Fibroblast of peridontal ligament (primary cell): ENCODE measurements around the gene FAM227B.
"Not testable (repeated sequence)": the region's sequence is repeated elsewhere in the genome, so short reads cannot be mapped to it uniquely, and the experiment has no call there.

Experiments used
- DNase-seq: peaks from one replicate; pipeline ENCODE4 v3.0.0-alpha.2; 2010; ENCODE audit errors: extremely low read depth

The FAM227B gene

DNA sequence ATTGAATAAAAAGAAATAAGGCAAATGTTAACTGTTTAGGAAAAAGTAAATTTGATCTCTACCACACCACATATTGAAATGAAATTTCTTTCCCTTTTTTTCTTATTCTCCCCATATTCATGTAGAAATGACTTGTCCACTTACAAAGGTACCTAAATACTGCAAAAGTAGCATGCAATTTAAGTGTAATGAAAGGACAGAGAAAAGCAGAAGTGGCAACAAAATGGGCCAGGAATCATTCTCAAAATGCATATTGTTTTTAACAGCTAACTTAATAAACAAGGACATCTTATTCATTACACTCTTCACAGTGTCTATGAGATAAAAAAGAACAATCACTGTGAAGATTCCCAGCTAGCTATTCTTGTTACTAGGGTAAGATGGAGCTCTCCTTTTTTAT, 238.2 kb downstream of the FAM227B start:
- DNase-seq = no peak

DNA sequence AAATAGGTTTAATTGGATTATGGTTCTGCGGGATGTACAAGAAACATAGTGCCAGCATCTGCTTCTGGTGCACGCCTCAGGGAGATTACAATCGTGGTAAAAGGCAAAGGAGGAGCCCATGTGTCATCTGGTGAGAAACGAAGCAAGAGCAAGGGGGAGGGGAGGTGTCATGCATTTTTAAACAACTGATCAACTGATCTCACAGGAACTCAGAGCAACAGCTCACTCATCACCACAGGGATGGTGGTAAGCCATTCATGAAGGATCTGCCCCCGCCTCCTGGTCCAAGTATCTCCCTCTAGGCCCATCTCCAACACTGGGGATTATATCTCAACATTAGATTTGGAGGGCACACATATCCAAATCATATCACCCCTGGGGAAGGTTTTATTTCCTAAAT, 239.7 kb downstream of the FAM227B start:
- DNase-seq = no peak

DNA sequence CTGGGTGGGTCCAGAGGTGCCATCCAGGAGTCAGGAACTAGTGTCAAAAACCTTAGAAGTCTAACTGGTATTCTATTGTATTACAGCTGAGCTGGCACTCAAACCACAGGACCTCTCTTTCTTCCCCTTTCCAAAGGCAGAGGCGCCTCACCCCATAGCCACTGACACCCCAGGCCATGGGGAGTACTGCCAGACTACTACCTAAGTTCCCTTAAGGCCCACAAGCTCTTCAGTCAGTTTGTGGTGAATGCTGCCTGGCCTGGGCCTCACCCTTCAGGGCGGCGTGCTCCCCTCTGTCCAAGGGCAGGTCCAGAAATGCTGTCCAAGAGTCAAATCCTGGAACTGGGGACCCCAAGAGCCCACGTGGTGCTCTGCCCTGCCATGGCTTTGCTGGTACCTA, 240.6 kb downstream of the FAM227B start:
- DNase-seq = no peak

DNA sequence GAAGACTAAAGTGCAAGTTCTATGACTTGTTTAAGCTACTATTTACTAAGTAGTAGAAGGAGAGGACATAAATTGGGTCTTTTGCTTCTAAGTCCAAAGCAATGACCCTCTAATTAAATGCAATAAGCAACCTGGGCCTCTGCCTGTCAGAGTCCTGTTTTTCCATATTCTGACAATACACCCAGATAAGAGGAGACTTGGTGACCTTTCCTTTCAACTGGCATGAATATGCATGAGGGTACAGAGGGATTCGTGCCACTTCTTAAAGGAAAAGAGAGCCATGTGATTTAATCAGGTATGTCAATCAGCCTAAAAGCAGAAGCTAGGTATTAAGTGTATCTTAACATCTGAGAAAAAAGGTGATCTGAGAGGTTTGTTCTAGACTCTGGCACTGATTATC, 248.3 kb downstream of the FAM227B start:
- DNase-seq = no peak

DNA sequence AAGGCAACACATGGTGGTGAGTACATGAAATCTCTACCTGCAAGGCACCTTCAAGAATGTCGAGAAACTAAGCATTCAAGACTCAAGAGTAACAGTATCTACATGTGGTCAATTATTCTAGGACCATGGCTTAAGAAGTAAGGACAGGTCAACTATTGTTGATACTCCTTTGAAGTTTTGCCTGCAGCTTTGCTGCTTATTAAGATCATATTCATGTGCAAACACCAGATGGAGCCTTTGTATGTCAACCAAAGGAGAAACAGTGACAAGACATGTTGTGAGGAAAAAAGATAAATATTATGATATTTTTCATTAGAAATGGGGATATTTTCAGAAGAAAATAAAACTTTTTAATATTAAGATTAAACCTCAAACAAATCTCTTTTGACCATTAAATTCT, 249.8 kb downstream of the FAM227B start:
- DNase-seq = peak; percentile 55

DNA sequence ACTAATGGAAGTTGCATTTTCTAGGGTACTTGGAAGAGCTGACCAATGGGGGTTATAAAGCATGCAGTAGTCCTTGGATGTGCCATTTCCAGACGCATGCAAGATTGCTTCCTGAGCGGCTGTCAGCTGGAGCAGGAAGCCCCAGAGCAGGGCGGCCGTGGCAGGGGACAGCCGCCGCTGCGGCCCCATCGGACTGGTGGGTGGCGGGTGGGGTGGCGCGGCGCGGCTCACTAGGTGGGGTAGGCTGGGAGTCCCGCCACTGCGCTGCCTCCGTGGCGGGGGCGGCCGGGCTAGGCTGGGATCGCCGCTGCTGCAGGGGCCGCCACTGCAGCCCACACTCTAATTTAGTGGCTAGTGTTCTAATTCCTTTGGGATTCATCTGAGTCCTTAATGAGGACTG, 254.1 kb downstream of the FAM227B start:
- no peak for DNase-seq

DNA sequence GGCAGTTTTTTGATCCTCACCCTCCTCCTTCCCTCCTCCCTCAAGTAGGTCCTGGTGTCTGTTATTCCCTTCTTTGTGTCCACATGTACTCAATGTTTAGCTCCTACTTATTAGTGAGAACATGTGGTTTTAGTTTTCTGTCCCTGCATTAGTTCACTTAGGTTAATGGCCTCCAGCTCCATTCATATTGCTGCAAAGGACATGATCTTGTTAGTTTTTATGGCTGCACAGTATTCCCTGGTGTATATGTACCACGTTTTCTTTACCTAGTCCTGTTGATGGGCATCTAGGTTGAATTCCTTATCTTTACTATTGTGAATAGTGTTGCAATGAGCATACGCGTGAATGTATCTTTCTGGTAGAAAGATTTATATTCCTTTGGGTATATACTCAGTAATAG, 259.2 kb downstream of the FAM227B start:
- DNase-seq = no peak

DNA sequence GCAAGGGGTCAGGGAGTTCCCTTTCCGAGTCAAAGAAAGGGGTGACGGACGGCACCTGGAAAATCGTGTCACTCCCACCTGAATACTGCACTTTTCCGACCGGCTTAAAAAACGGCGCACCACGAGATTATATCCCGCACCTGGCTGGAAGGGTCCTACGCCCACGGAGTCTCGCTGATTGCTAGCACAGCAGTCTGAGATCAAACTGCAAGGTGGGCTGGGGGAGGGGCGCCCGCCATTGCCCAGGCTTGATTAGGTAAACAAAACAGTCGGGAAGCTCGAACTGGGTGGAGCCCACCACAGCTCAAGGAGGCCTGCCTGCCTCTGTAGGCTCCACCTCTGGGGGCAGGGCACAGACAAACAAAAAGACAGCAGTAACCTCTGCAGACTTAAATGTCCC, 266.2 kb downstream of the FAM227B start:
- not testable (repeated sequence) for DNase-seq

DNA sequence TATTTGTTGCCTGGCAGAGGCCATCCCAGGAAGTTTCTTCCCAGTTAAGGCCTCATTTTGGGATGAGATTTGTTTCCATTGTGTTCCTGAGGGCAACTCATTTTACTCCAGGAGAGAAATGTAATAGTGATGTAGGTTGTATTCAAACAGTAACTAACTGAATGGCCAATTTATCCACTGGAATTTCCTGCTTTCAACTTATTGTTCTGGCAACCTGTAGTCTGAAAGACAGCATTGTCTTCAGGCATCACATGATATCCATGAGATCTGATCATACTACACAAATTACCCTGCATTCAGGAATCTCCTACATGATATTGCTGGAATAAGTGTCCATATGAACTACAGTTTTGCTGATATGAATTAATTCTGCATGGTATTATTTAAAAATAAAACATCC, 277.1 kb downstream of the FAM227B start:
- DNase-seq = no peak

DNA sequence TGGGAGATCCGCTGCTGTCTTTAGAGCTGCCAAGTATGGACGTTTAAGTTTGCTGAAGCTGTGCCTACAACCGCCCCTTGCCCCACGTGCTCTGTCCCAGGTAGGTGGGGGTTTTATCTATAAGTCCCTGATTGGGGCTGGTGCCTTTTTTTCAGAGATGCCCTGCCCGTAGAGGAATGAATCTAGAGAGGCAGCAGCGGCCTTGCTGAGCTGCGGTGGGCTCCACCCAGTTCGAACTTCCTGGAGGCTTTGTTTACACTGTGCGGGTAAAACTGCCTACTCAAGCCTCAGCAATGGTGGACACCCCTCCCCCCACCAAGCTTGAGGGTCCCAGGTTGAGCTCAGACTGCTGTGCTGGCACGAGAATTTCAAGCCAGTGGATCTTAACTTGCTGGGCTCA, 281.0 kb downstream of the FAM227B start:
- DNase-seq = no peak

DNA sequence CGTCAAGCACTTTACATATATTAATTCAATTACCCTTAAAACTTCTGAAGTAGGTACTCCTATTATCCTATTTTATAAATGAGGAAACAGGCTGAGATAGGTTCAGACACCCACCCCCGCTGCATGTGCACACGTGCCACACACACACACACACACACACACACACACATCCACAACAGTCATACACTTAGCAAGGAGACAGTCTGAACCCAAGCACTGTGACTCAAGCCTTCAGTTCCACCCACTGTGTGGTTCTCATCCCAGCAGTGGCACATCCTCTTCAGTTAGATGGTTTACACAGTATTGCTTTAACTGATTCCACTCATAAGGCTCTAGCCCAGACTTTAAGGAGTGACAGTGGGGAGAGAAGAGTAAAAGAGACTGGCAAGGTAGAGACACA, 288.7 kb downstream of the FAM227B start:
- DNase-seq = no peak

DNA sequence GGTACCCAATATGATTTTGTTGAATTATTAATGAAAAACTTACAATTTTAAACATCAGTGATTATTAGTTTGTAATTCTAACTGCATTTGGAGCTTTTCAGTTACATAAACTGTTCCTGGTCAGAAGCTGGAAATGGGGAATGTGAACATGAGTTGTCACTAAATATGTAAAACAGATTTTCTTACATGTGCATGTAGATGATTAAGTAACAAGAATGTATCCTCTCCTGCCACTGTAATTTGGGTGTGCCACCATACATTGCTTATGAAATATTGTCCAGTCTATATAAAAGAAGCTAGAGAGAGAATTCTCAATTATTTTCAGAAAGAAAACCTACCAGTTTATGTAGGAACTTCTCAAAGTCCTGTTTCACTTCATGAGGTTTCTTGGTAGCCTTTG, 289.2 kb downstream of the FAM227B start:
- no peak for DNase-seq

DNA sequence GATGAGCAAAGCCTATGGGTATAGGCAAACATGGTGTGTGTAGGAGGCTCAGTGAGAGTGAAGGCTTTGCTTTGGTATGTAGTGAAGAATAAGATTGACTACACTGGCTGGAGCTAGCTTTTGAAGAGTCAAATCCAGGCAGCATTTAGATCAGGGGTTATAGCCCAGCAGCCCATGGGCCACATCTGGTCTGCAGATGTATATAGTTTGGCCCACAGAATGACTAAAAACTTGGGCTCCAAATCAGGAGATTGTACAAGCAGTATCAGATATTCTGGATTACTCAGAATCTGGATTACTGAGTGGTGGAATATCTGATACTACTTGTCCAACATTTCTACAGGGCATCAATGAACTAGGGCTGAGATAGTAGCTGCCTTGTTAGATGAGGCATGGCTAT, 290.5 kb downstream of the FAM227B start:
- DNase-seq = peak; percentile 53

DNA sequence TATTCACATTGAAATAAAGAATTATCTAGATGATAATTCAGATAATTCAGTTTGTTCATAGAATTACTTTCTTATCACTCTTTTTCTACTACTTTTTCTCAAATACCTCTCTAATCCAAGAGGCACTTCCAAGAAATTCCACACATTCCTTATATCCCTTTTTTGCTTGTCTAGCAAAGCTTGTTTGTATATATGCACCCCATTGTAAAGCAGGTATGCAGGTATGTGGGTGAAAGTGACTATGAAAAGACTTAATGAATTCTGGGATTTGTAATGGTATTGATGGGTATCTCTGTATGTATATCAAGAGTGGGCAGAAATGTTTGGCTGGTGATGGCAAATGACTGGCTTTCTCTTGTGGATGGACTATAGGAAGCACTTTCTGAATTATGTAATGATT, 291.7 kb downstream of the FAM227B start:
- no peak for DNase-seq

DNA sequence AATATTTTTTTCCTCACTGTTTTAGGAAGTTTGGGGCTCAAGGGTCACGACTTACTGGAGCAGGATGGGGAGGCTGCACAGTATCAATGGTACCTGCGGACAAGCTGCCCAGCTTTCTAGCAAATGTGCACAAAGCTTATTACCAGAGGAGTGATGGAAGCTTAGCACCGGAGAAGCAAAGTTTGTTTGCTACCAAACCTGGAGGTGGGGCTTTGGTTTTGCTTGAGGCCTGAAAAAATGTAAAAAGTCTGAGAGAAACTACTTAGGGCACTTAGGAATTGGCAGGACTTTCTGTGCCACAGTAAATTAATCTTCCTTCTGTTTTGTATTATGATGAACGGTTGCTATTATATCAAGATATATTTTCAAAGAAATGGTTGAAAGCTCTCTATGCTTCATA, 292.7 kb downstream of the FAM227B start:
- DNase-seq = no peak

DNA sequence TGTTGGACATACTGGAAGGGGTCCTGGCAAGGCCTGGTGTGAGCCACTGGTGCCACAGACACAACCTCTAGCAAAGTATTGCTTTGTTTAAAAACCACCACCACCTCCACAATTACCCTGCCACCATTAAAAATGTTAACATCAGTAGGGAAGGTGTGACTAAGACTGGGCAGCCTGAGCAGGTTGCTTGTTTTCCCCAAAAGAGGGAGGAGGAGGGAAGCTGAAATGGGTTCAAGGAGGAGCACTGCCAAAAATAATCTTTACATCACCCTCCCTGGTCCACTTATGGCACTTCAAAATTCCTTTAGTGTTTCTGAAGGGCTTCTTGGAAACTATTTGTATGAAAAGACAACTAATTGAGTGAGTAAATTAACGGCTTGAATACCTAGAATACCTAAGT, 297.4 kb downstream of the FAM227B start:
- no peak for DNase-seq

DNA sequence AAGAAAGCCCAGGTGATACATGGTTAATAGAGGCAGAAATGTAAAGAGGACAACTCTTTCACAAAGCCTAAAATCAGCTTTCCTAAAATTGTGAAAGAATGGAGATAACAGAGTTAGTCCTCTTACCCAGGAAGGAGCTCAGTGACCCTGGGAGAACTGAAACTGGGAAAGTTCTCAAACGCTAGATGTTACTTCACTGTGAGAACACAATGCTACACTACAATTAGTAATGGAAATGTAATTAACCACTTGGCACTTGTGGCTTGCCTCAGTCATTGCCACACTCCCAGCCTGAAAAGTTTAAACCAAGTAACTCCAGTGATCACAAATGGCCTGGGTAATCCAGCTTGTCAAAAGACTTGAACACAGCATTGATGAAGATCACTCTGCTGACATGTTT, 300.3 kb downstream of the FAM227B start:
- DNase-seq = no peak

DNA sequence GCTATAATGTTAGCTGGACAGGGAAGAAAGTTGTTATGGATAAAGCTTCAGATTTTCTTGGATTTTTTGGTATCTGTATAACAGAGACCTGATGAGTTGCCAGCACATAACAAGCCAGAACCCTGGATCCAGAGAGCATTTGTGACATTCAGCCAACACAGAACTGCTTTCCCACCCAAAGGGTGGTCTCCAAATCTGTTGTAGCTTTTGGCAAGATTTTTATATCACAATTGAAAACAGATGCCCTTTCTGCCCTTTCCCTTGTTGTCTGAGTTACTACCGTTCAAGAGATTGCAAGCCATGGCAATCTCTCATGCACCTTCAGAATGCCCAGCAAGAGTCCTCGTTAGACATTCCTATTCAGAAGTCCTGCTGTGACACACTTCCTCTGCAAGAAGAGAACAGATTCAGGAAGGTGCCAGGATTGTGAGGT, 305.2 kb downstream of the FAM227B start:
- DNase-seq = peak; percentile 12

DNA sequence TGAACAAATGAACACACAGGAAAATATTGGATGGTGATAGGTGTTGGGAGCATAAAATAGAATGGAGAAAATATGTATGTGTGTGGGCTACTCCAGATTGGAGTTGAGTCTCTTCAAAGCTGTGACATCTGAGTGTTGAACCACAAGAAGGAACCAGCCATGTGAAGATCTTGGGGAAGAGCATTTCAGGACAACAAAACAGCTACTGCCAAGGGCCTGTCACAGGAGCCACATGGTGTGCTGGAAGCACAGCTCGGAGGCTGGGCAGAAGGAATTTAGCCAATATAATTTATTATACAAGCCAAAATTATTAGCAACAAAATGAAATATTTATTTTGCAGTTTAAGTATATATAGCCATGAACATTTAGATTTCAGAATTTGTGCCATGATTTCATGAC, 305.9 kb downstream of the FAM227B start:
- DNase-seq = no peak

DNA sequence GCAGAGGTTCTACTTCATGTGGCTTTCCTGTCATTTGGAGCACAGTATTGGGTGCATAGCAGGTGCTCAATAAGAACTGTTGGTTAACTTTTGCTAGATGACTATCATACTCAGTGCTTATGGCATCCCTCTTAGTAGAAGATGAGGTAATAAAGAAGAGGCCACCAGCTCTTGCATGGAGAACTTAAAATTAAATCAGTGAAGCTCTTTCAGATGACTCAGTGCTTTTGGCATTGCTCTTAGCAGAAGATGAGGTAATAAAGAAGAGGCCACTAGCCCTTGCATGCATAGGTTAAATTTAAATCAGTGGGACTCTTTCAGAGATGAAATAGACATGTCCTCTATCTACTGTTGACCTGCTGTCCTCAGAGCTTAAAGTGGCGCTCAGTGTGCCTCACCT, 307.0 kb downstream of the FAM227B start:
- peak; percentile 95 for DNase-seq

DNA sequence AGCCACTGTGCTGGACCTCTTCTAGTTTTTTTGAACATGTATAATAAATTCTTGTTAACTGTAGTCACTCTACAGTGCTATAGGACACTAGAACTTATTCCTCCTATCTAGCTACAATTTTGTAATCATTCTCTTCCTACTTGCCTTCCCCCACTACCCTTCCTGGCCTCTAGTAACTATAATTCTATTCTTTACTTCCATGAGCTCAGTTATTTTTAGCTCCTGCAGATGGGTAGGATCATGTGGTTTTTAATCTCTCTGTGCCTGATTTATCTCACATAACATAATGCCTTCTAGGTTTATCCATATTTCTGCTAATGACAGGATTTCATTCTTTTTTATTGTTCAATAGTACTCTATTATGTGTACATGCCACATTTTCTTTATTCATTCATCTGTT, 310.7 kb downstream of the FAM227B start:
- DNase-seq = no peak

DNA sequence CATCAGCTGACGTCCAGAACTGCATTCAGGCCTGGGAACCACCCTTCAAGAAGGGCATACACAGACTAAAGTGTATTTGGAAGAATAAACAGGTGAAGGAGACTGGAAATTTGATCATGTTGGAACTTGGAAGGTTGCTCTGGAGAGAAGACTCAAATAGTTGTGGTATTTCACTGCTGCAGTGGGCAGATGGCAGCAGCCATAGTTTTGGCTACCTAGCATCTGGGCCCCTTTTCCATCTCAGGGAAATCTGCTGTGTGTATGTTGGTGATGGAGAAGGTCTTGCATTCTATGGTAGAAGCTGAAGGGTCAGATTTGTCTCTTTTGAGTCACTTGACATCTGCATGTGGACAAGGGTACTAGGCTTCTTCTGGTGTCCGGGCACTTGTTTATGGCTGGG, 311.9 kb downstream of the FAM227B start:
- DNase-seq = no peak

DNA sequence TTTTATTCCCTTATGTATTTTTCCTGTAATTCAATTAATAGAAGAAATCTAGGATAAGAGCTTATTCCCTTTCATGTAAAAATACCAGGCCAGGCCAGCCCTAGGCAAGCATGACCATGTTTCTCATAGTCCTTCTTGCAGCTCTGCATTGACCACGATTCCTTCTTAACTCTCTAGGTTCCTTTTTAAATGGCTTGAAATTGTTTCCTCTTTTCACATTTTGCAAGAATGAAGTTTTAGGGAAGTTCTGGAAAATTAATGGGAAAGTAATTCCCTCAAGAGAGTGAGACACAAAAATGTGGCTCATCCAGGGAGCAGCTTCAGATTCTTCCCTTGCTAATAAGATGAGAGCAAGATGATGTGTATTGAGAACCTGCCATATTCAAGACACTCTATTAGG, 314.1 kb downstream of the FAM227B start:
- no peak for DNase-seq

DNA sequence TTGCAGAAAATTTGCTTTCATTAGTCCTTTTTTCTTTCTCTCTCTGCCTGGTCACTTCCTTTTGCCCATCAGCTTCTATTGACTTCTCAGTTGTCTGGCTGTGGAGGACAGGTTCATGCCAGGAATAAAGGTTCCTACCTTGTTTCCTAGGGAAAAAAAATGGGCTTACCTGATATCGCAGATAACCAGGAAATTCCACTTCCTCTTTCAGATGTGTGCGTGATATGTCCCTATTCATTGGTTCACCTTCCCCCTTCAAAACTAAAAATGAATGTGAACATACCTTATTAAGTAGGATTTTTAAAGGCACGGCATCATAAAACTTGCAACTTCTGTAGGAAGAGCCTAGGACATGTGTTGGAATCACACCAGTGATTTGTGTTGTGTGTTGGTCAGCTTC, 317.6 kb downstream of the FAM227B start:
- DNase-seq = no peak

DNA sequence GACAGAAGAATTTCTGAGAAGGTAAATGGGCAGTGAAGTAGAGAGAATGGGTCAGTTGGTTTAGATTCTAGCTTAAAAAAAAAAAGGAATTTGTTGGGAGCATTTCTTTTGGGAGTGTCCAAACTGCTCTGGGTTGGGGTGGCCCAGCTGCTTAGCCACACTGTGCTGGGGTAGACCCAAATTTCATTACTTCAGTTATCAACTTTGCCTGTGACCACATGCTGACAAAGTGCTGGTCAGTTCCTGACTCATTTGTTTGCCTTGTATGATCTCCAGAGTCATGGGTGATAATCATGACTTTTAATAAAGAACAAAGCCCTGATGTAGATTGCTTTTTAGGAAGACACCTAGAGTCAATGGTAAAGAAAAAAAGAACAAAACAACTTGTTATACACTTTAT, 319.1 kb downstream of the FAM227B start:
- DNase-seq = peak; percentile 54
